Keratinocyte (primary cell): ENCODE data around the gene APBB2.

Experiments used
- CTCF ChIP-seq, 3 experiments: IDR thresholded peaks in 1 of 3; conservative IDR thresholded peaks in 1 of 3; optimal IDR thresholded peaks in 1 of 3; 2 replicates in 2 of 3; 3 replicates in 1 of 3; pipeline versions ENCODE3 to v1.5.1; 2011; ENCODE audit warnings: low read length in 3 of 3, mild to moderate bottlenecking in 3 of 3, moderate library complexity in 2 of 3, control low read depth in 1 of 3, inconsistent platforms in 1 of 3; ENCODE audit not compliant: insufficient read depth in 2 of 3; ENCODE audit errors: extremely low read depth in 1 of 3
- EZH2 ChIP-seq: IDR thresholded peaks from one replicate; pipeline ENCODE4 v1.6.1; 2012; ENCODE audit warnings: inconsistent platforms, mild to moderate bottlenecking, low read length, moderate library complexity

GRCh38 chr4:40881096-40881495, 333.2 kb downstream of the APBB2 start:
- TF ChIP-seq CTCF (optimal IDR thresholded peaks at IDR 0.05 in 1 of 3, IDR thresholded peaks at IDR 0.05 in 1 of 3, conservative IDR thresholded peaks at IDR 0.05 in 1 of 3; ENCODE audit: extremely low read depth in 1 of 3, insufficient read depth in 2 of 3, low read length in 3 of 3) (no peak), EZH2 (no peak)
